ENCODE measurements around the gene MICAL3.

MICAL3 gene

DNA sequence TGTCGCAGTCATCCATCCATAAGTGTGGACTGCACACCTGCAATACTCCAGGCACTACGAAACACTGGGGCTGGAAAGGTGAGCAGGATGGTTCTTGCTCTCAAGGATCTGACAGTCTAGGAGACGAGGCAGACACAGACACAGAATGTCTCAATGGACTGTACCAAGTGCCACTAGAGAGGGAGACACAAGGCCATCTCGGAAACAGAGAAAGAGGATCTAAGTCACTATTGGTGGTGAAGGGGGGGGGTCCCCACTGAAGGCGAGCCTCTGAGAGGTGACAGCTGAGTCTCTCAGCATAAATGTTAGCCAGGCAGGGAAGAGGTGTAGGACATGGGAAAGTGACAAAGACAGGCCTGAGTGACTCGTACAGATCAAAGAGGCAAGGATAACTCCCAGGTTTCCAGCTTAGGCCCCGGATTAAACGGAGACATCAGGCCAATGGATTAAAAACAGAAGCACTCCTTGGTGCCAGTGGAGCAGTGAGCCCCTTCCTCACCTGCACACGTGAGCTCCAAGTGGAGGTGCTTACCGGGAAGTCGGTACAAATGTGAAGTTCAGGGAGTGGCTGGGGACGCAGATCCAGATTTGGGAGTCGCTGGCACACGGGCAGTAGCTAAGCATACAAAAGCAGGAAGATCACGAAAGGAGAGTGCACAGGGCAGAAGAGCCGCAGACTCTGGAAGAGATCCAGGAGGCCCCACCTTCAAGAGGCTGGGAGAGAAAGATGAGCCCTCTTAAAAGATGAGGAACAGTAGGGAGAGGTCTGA is 117.2 kb downstream of the MICAL3 start:
- DNase-seq, result no peak

DNA sequence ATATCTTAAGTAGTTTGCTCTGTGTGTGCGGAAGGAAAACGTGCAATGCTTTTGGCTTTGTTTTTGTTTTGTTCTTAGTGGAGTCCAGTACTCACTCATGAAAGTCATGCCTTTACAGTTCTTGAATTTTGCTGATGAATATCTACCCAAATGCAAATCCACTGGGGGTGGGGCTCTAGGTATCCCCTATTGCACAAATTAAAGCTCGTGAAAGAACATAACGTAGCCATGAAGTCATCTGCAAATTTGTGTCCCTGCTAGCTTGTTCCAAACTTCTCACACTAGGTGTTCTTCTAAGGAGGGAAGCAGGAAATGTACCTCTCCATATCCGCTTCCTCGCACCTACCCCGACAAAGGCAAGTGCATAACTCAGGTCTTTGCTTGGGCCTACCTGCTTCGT is 118.9 kb downstream of the MICAL3 start:
- no peak for DNase-seq

DNA sequence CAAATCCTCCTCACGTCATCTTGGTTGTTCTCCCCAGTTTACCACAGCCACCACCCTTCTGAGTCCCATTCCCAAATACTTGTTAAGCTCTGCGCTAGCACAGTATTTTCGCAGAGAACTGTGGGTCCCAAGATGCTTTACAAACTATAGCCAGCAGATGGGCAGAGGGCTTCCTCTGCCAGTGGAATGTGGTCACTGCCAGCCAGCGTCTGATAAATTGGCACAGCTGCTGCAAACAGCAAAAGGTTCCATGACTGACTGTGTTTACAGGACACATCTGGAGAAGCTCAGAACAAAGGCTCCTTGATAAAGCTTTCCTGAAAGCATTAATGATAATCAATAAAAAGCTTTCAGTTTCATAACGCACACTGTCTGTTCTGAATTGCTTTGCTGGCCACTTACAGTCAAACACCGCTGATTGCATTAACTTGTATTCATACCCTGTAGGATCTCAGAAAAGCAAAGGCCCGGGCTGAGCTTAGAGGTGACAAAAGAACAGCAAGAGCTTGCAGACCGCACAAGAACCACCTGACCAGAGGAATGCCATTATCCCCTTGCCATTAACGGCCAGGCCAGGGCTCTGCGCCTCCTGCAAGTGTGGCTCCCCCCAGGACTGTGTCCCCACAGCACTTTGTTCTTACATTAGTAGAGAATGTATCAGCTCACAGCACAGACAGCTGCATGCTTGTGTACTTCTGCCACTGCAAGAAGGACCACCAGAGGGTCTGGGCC is 120.6 kb downstream of the MICAL3 start:
- DNase-seq, result no peak

DNA sequence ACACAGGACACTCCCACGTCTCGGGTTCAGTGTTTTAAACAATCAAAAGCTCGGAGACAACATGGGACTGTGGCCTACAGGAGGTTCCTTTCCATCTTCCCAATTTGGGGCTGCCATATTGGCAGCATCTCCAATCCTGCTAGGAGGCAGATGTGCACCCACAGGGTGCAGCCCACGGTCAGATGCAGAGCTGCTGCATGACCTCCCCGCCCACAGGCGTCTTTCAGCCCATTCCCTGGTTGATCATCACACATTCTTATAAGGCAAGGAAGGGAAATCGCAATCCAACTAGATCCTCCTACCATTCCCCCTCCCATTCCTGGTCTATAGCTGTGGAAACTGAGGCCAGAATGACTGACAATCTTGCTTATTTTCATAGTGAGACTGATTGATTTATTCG is 121.4 kb downstream of the MICAL3 start:
- DNase-seq, result no peak

DNA sequence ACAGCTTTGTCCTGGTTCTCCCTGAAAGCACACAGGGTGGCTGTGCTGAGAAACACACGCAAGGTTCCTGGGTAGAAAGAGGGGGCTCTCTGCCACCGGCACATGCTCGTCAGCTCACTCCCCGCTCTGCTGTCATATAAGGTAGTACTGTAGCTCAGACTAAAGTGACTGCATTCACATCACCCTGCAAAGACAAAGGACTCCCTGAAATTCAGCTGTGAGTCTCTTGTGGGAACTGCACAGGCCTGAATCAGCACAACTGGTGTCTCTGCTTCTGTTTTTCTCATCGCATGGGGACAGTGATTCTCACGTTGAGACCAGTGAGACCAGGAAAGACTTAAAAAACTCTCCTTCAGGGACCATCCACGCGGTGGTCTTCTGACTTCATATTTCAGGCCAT is 126.0 kb downstream of the MICAL3 start:
- DNase-seq, result no peak

DNA sequence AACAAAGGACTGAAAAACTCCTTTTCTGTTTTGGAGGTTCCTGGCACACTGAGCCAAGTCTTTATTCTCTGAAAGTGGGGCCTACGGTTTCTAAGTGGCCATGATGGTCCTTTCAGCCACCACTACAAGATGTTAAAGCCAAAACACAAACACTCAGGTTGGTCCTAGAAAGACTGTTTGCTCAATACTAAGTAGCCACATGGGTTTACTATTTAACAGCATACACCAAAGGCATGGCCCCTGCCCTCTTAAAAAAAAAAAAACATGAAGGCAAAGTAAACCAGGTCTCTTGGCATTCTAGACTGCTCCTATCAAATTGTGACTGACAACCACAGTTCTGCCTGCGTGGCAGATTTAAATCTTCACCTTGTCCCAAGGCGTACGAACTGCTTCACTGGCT is 126.5 kb downstream of the MICAL3 start:
- no peak for DNase-seq

DNA sequence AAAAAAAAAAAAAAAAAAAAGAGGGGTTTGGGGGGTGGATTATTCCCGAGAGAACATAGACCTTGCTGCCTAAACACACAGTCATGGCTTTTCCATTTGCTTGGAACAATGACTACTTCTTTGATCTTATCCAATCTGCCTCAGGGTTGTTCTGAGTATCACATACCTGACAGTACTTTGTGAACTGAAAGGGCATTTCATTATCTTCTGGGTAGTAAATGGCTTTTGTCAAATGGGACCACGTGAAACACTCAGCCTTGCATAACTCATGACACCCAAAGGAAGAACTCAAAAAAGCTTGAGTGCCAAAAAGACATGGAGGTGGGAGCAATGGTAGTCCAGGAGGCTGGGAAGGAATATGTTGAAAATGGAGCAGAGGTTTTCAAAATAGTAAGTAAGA is 126.9 kb downstream of the MICAL3 start:
- no peak for DNase-seq

DNA sequence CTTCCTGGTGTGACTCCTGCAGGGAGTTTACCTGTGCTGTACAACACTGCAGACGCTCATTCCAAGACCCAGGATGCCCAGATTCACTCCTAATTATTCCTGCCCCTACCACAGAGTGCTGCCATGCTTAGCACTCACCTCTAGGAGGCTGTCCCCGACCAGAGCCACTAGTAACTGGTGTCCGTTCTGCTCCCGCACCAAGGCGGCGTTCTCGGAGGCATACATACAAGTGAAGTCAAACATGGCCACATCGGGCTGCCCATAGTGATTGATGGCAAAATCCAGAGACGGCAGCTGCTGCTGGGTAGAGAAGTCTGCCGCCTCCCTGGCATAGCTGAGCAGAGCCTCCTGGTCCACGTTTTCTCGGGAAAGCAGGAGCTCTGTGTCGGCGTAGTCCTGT is 127.8 kb downstream of the MICAL3 start:
- no peak for DNase-seq

DNA sequence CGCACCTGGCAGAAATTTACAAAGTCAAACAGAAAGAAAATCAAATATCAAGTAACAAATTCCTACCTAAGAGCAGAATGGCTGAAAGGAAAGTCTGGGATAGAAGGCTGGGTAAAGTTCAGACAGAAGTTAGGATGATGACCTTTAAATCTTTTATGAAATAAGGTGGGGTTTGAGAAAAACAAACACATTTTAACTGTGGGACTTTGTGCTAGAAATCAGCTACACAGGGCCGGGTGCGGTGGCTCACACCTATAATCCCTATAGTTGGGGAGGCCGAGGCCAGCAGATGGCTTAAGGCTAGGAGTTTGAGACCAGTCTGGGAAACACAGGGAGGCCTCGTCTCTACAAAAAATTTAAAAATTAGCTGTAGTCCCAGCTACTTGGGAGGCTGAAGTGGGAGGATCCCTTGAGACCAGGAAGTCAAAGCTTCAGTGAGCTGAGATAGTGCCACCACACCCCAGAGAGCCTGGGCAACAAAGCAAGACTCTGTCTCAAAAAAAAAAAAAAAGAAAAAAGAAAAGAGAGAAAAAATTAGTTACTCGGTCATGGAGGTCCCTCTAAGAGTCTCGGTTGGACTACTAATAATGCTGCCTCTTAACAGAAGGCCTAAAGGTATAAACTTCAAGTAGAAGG is 130.3 kb downstream of the MICAL3 start:
- DNase-seq, result no peak

DNA sequence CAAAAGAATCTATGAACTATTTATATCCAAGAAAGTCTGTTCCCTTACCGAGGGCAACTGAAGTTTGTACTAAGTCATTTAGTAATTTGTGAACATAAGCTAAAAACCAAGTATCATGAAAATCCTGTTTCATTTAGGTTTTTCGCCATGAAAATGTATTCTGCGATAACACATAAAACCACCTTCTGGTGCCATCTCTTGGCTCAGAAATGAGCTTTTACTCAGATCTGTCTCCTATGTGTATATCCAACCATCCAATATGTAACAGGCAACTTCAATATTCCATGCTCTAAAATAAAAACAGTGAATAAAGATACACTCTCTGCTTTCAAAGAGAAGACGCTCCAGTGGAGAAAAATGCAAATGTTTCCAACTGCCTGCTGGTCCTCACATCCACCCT is 132.0 kb downstream of the MICAL3 start:
- no peak for DNase-seq

DNA sequence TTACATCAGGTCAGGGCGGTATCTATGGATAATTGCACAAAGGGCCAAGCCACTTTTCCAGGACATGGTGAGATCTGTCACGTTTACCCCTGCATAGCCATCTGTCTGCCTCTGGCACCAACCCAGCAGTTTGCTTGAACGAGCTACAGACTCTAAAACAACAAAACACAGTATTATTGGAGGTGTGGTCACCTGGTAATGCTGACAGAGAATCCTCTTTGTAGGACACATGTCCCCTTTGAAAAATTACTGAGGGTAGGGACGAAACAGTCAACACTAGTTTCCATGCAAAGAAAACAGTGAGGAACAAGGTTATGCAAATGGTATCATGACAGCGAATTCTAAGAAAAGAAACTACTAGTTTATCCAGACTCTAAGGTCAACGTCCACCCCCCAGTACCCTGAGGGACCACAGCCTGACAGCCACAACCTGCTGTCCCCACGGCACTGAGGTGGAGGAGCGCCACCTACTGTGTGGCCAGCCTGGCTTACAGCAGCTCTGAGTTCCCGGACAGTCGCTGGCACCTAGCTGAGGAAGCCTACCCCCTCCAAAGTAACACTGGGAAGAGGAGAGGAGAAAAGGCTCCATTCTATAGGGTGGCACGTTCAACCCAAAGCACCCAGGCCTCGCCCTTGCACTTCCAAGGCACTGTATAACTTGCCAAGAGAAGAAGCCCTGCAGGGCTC is 132.7 kb downstream of the MICAL3 start:
- no peak for DNase-seq

DNA sequence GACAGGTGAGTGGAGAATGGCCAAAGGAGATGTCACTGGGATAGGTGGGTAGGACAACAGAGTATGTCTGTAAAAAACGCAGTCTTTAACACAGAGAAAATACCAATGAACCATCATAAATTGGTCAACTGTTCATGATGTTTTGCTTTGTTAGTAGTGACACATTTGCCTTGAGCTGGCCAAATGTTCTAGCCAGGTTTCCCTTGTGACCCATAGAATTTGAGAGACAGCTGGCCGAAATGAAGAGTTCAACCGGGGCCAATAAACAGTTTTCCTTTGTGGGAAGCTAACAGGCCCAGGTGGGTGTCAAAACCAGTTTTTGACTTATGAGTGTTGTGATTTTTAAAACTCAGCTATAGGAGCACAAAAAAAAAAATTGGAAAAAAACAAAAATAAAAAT is 133.5 kb downstream of the MICAL3 start:
- DNase-seq, result no peak

DNA sequence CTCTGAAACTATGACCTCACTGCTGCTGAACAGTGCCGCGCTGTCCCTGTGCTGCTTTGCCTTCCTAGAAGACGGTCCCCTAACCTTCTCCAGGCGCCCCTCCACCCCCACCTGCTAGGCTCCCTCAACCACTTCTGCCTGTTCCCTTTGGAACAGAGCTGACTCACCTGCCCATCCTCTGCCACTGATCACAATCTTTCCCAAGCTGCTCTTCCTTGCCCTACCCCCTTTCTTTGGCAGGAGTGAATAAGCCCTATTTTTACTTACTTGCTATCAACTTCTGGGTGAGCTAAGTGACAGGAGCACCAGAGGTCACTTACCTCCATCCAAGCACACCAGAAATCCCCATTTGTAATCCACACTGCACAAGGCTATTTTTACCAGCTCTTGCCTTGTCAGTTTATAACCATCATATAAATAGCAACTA is 134.1 kb downstream of the MICAL3 start:
- no peak for DNase-seq

DNA sequence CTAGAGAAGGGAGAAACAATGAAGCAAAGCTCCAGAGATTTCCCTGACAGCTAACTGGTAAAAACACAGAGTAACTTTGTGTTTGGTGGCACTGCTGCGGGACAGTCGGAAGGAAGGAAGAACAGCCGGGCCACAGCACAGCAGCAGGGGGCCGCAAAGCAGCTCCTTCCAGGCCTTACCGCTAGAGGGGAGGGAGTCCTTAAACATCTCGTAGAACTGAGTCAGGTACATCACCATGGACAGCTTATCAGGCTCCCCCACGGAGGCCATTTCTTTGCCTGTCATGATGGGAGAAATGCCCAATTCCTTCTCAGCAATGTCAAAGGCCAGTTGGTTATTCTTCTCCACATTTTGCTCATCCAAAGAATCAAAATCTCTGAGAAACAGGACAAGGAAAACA is 135.5 kb downstream of the MICAL3 start:
- DNase-seq, result no peak

DNA sequence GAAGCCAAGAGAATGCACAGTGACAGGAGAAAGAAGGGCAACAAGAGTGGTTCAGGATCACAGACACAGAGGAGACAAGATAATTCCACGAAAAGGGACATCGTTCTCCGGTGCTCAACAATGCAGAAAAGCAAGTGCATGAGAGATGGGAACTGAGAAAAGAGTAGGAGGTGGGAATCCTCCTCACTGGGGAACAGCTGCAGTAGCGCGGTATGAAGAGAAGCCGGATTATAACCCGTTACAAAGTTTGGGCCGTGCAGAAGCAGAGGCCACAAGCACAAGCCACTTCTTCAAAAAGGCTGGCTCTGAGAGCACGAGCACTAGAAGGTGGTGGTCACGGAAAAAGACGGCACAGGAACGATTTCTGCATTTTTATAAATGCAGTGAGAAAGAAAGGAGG is 135.9 kb downstream of the MICAL3 start:
- no peak for DNase-seq

DNA sequence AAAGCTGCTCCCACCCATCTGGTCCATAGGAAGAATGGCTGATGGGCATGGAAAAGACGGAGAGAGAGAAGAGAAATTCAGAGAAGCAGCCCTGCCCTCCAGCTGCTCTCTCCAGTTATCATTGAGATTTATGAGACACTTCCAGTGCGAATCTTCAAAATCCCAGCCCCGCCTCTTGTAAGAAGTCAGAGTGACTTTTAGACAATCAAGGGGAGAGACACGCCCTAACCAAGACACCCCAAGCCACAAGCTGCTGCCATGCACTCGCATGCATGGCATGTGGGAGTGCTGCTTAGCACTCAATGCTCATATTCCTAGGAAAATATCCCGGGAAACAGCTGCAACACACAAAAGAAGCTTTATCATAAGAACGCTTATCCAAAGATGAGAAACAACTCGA is 139.5 kb downstream of the MICAL3 start:
- DNase-seq, result no peak

DNA sequence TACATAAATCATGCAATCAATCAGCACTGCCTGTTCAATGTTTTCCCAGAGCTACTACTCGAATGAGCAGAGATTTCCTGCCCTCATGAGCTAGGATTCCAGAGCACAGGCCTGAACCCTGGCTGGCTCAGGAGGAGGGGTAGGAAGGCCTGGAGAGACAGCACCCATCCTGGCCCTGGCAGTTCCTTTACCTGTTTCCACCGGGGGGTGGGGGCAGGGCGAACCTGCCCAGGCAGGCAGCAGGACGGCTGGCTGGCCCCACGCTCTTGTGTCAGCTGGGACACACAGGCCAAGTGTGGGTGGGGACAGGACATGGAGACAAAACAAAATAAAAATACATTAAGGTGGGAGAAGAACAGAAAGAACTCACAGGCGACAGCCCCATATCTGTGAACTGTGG is 140.3 kb downstream of the MICAL3 start:
- no peak for DNase-seq

DNA sequence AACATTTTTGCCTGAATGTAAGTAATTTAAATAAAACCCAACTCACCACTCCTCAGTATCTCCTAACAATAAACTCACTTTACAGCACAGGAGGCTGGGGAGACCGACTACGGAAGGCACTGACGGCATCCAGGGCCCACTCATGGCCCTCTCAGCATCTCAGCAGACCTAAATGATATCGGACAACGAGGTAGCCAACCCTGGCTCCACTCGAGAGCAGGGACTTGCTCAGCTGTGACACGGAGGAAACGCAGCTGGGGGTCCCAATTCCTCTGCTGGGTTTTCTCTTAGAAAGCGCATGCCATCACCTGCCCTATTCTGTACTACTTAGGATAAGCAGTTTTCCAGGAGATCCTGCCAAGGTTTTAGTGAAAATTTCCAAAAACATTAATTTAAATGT is 141.0 kb downstream of the MICAL3 start:
- no peak for DNase-seq

DNA sequence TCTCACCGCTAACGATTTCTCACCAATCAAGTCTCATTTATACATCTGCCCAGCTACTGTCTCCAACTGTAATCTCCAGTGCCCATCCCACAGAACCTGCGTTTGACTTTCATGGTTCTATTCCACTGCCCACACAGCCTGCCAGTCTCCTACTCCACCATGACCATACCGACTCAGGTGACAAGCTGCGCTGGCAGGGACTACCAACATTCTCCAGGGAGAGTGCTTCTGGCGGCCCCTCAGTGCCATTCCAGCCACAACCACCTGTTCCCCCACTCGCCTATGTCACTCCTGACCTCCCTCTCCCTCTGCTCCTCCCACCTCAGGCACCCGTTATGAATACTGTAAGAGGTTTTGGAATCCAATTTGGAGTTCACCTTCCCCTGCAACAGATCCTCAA is 141.6 kb downstream of the MICAL3 start:
- DNase-seq, result no peak

DNA sequence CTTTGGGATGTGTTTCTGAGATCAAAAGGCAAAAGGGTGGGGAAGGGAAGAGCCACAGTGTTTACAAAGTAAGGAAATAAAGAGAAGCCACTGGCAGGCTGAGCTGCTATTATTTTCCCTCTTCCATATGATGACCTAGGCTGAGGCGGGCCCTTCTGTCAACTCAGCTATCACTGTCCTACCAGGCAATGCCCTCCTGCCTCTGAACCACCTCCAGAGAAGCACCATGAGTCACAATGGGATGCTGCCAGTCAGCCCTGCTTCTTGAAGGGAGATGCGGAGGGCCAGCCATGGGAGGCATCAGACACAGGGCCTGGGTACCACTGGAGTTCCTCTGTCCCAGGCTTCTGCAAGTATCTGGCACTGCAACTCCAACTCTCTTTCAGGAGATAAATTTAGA is 142.2 kb downstream of the MICAL3 start:
- DNase-seq, result no peak

DNA sequence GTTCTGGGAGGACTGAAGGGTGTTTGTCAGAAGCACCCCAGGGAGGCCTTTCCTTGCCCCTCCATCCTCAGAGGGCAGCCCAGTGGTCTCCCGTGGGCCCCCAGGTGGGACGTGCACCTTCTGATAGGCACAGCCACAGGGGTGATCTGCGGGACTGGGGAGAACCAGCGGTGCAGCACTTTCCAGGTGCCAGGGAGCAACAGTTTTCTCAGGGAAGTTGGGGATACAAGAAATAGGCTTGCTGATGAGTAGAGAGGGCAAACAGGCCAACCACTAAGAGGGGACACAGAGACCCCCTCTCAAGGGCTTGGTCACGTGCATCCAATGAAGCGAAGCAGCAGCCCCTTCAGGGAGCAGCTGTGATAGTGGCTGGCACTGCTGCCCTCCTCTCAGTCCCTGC is 143.0 kb downstream of the MICAL3 start:
- DNase-seq, result no peak

DNA sequence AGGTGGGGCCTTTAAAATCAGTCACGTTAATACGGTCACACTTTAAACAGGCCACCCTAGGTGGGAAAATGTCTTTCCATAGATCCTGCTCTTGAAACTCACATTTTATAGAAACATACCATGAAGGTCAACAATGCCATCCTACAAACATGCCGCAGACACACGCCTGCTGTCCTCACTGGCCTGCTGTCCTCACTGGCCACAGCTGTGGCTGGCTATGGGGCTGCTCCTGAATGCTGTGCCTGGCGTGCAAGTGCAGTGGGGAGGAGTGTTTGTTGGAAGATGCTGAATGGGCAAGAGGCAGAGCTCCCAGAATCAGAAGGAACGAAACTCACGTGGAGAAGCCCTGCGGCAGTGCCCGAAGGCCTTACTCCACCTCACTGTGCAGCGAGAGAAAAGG is 143.9 kb downstream of the MICAL3 start:
- DNase-seq, result no peak

DNA sequence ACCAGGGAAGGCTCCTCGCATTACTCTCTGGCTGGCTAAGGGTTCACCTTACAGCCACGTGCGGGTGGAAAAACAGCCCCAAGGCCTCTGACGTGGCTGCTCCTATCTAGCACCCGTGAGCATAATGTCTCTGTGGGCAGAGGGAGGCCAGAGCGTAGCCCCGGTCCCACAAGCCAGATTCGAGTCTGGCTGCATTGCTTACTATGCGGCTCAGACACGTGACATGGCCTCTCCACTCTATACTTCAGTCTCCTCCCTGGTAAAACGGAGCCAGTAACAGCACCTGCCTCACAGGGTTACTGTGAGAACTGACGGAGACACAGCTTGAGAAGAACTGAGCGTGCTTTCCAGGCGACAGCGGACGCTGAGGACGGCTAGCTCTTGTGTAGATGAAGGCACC is 144.3 kb downstream of the MICAL3 start:
- no peak for DNase-seq

DNA sequence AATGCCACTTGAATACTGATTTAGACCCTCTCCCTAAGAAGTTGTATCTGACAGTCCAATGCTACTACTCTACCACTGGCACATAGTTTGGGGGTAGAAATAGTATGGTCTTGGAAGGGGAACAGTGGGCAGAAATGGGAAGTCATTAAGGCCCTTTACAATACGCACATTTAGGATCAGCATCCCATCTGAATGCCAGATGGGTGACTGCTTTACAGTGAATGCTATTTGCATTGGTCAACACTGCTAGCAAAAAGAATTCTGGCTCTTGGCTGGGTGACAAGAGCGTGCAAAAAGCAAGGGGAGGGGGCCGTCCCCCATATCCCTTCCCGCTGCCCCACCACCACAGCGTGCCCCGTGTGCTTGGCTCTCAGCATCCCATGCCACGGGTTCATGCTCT is 145.4 kb downstream of the MICAL3 start:
- no peak for DNase-seq
